G401 (cell line): ENCODE data around the gene HRH3. TPM values are rescaled to one million over a fixed set of nuclear protein-coding genes. Genes with fewer than 3 reads are reported as not detected.

Experiments used
- DNase-seq: peaks from one replicate; pipeline ENCODE4 v3.0.0-alpha.2; 2015; ENCODE audit warnings: low spot score
- in situ Hi-C: cut with HindIII; loops from 2 replicates; pipeline ENCODE4 v1.10.0; 2016; ENCODE audit warnings: low sequenced_read_pairs, mixed read lengths
- total RNA-seq: library from RNA; depleted of rRNA; stranded (reverse); fragments of >200 nt; shearing (Covaris generic); gene quantifications from 2 replicates; pipeline ENCODE4 v1.2.3, GENCODE V29; 2014

Gene HRH3
- total RNA-seq, 1 experiment from 2014 or later, result not detected

DNA sequence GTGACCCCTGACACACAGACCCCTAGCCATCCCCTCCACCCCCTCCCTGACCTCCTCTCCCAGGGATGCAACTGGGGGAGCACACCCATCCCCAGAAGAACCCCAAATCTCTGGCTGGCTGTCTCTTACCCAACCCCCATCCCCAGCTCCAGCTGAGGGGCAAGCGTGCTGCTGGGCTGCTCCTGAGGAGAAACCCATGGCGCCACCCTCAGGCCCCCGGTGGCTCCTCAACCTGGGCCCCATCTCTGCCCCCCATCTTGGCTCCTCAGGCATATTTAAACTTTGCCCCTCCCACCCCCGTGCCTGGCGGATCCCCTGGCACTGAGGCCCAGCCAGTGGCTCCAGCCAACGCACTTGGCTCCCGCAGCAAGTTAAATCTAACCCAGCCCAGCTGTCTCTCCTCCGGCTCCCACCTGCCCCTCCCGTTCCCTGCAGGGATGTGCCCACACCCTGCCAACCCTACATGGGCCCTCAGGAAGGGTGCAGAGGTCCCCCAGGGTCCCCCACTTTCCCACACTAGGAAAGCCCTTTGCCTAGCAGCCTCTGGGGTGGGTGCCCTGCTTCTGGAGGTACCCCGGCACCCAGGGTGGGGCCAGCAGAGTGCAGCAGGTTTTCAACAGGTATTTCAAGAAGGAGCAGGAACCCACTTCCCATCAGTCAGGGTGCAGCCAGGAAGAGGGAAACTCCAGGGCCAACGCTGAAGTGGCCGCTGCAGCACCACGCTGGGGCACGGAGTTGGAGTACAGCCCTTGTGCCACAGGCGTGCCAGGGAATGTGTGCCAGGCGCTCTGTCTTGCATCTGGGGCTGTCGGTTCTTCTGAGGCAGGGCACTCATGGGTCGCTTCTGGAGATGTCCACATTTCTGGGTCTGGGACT, 12.9 kb upstream of the HRH3 start:
- in situ Hi-C loops, result no loop called here
- no peak for DNase-seq

DNA sequence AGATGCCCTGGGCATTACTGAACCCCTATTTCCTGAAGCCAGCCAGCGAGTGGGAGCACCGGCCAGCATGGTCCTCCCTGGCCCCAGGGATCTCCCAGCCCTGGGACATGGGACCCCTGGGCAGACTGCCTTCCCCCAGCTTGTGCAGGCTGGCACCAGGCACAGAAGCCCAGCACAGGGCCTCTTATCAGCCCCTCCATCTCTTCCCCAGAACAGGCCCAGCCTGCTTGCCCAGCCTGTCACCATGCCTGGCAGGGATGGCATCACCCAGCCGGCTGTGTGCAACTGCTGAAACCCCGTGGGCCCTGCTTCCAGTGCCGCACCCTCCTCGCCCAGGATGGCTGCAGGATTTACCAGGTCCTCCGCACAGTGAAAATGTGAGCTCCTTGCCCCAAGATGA, 12.1 kb upstream of the HRH3 start:
- in situ Hi-C loops, result no loop called here
- DNase-seq, result no peak

DNA sequence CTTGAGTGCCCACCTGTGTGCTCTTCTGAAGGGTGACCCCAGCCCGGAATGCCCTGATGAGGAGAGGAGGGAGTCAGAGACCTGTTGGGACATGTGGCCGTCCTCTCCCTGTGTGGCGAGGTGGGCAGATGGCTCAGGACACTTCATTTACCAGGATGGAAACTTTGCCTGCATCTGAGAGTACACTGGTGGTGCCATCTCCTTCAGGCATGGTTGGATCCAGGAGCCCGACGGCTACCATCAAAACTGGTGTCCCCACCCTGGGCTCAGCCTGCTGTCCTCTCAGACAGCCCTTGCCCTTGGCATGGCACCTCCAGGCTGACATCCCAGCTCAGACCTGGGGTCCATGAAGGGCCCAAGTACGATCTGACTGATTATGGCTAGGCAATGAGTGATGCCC, 11.2 kb upstream of the HRH3 start:
- DNase-seq, result no peak
- in situ Hi-C loops, result no loop called here

DNA sequence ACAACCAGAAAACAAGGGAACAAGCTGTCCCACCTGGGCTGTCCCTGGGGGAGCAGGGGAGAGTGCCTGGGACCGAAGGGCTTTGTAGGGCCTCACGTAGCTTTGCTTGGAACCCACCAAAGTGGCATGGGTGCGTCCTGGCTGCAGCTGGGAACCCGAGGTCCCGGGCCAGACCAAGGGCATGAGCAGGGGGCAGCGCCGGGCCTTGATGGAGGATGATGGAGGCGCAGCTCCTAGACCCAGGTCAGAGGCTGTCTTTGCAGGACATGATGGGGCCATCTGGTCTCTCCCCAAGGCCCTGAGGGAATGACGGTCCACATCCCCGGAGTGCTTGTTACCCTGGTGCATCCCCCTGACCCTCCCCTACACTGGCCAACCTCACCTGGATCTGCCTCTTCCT, 10.6 kb upstream of the HRH3 start:
- DNase-seq, result no peak
- in situ Hi-C loops, result no loop called here

DNA sequence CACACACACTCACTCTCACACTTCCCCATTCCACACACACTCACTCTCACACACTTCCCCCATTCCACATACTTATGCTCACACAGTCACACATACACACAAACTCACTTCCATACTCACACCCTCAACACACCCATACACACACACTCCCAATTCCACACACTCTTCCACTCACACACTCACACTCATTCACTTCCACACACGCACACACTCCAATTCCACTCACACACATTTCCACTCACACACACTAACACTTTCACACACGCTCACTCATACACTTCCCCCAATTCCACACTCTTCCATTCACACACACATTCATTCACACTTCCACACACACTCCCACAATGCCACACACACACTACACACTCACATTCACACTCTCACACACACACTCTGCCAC, 10.2 kb upstream of the HRH3 start:
- DNase-seq, result no peak
- in situ Hi-C loops, result no loop called here

DNA sequence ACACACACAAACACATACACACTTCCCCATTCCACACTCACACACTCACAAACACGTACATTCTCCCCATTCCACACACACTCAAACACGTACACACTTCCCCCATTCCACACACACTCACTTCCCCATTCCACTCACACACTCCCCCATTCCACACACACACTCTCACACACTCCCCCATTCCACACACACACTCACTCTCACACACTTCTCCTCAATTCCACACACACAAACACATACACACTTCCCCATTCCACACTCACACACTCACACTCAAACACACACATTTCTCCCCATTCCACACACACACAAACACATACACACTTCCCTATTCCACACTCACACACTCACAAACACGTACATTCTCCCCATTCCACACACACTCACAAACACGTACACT, 9.6 kb upstream of the HRH3 start:
- DNase-seq, result no peak
- in situ Hi-C loops, result no loop called here

DNA sequence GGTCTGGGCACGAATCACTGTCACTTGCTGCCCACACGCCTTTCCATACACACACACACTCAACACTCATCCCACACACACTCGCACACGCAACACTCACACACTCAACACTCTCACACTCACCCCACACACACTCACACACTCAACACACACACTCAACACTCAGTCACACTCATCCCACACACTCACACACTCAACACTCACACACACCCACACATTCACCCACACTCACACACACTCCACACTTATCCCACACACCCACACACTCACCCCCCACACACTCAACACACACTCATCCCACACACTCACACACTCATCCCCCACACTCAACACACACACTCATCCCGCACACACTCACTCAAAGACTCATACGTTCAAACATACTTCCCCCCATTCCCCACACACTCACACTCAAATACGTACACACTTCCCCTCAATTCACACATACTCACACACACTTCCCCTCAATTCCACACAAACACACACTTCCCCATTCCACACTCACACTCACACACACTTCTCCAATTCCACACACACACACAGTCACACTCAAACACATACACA, 9.0 kb upstream of the HRH3 start:
- DNase-seq, result no peak
- in situ Hi-C loops, result no loop called here

DNA sequence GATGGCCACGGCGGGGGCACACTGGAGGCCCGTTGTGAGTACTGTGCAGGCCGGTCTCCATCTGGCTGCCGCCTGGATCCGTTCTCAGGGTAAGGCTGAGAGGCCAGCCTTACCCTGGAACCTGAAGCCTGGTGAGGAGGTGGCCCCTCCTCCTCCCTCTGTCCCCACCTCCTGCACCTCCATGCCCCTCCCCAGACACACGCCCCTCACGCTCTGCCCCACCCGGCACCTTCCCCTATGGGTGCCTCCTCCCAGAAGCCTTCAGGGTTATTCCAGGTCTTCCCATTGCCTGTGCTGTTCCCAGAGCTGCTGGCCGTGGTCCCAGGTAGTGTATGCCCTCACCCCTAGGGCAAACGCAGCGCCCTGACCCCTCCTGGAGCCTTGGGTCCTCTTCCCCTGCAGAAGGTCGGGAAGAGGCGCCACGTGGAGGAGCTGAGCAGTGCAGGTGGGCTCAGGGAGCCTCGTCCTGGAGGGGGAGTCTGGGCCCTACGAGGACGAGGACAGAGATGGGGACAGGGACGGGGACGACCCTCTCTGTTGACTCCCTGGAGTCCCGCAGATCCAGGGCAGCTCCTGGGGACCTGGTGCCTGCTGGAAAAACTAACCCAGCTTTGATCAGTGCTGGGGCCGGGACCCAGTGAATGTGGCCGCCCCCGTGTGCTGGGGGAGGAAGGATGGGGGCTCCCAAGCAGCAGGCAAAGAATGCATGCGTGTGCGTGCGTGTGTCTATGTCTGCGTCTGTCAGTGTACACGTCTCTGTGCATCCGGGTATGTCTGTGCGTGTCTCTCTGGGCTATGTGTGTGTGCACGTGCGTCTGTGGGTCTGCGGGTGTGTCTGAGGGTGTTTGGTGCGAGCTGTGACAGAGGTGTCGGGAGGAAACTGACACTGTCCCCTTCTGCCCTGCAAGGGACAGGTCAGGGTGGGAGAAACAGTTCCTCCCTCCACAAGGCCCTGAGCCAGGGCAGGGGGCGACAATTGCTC, 8.2 kb upstream of the HRH3 start:
- DNase-seq, result no peak

DNA sequence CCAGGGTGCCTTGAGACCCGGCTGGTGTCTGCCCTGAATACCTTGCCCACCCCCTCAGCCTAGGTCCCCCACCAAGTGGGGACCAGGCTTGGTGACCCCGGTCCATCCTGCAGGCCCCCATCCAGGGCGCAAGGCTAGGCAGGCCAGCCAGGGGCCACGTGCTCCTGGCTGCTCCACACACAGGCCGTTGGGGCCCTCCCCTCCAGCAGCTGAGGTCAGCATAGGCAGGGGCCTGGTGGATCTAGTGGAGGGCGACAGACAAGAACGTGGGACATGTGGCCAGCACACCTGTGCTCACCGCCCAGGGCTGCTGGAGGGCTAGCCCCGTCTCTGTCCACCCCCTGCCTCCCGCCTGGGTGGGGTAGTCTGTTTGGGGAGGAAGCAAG, 7.5 kb upstream of the HRH3 start:
- in situ Hi-C loops, result no loop called here
- DNase-seq, result no peak

More for the DNA sequence above, 8.2 kb upstream of the HRH3 start:
- in situ Hi-C loops, result no loop called here

DNA sequence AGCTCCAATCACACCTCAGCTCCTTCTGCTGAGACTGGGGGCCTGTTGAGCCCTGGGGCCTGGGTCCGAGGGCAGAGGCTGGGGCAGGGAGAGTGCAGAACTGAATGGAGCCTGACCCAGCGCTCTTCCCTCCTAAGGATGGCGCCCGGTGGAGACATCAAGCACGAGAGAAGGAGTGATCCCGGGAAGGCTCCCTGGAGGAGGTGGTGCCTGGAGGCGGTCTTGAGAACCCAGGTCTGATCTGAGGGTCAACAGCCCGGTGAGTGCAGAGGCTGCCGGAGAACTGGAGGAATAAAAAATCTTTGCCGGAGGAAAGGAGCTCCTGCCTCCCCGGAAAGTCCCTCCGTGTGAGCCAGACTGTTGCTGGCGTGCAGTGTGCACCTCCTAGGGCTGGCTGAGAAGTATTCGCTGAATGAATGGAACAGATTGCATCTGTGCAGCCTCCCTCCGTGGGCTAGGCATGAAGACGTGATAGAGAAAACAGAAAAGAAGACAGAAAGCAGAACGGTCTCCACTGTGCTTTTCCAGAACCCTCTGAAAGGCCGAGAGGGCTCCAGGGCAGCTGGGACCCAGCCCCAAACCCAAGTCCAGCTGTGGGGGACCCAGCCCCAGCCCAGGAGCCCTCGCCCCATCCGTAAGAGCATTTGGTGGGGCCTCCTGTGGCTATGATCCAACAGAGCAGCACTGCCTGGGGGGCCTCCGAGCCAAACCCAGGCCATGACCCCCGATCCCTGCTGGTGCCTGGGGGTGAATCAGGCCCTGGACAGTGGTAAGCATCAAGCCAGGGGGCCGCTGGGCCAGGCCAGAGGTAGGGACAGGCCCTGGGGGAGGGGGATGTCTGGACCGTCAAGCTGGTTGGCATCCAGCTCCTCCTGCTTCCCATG, 6.9 kb upstream of the HRH3 start:
- in situ Hi-C loops, result no loop called here
- DNase-seq, result no peak

DNA sequence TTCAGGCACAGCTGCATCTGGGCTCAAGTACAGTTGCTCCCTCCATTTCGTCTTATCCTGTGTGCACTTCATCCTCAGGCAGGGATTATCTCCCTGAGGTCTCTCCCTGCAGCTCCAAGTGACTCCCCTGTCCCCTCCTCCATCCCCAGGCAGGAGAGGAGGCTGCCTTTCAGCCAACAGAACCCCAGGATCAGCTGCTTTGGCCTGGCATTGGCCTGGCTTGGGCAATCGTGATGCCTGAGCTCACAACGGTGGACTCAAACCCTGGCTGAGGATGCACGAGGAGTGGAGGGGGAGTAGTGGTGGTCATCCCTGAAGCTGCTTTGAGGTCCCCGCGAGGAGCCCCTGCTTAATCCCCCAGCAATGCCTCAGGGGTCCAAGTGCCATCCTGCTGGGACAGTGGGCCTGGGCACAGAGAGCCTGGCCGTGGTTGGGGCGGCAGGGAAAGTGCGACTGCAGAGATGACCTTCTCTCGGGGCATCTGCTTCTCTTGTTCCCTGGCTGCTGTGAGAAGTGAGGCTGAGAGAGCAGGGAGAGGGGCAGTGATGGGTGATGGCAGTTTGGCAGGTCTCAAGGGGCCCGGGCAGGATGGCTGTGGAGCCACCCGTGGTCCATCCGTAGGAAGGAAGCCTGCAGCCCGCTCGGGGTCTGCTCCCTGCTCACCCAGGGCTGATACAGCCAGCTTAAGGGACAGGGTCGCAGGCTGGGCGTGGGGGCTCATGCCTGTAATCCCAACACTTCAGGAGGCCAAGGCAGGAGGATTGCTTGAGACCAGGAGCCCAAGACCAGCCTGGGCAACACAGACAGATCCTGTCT, 6.0 kb upstream of the HRH3 start:
- no peak for DNase-seq
- in situ Hi-C loops, result no loop called here

DNA sequence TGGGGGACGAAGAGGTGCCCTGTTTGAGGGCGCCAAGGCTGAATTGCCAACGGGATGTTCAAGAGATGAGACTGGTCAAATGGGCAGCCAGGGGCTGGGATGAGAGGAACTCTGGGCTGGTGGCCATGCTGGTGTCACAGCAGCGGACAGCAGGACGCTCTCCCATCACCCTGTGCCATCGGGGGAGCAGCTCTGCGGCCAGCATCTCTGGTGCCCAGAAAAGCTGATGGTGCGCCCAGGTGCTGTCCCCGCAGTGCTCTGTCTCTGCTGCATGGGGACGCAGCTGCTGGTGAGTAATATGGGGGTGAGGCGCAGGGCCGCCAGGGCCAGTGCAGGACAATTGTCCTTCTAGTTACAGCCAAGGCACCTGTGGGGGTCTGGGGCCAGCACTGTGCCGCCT, 4.9 kb upstream of the HRH3 start:
- in situ Hi-C loops, result no loop called here
- DNase-seq, result no peak

DNA sequence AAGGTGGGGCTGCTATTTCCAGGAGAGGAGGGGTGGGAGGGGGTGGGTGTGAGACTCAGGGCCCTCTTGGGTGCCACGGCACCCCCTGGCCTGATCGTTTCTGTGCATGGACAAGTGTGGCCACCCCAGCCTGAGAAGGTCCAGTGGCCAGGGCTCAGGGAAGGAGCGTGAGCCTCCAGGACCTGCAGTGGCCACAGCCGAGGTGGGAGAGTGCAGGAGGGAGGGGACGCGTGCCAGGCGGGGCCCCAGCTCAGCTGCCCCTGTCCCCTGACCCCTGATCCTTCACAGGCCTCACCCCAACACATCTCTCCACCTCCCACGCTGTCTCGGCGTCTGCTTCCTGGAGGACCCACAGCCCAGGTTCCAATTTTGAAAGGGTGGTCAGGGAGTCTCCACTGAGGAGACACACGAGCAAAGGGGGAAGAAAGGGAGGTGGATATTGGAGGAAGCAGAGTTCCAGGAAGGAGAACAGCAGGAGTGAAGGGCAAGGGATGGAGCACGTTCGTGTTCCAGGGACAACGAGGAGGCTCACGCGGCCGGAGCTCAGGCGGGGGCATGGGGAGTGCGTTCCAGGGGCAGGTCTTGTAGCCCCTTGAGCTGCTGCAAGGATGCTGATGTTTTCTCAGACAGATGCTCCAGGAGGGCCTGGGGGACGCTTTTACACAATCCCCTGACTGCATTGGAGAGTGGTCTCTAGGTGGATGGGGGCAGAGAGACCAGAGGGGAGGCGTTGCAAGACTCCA, 4.2 kb upstream of the HRH3 start:
- no peak for DNase-seq
- in situ Hi-C loops, result no loop called here

DNA sequence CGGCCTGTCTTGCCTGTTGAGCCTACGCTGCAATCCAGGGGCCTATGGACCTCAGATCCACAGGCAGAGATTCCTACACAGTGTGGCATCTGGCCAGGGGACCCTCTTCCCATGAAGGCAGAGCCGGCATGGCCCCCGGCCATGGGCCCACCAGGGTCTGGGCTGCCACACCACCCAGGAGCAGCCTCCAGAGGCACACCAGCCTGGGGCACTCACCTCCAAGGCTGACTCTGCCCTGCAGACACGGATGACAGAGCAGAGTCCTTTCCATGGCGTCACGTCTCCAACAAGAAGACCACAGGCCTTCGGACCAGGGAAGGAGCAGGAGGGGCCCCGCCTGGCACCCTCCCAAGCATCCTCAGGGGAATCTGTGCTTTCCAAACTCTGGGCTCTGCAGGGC, 3.5 kb upstream of the HRH3 start:
- DNase-seq, result no peak
- in situ Hi-C loops, result no loop called here

DNA sequence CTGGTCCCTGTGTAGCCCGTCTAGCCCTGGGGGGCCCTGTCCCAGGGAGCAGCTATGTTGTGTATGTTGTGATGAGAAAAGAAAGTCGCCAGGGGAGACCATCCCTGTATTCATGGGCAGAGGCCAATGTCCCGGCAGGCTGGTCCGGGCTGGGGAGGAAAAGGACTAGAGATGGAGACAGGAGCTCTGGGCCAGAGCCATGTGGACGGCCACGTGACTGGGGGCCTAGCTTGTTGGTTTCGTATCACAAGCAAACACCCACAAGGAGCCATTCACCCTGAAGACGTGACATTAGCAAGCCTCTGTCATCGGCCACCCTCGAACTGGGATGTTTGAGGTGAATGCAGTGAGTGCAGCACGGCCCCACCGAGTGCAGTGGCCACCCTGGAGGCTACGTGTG, 2.9 kb upstream of the HRH3 start:
- in situ Hi-C loops, result no loop called here
- DNase-seq, result no peak

DNA sequence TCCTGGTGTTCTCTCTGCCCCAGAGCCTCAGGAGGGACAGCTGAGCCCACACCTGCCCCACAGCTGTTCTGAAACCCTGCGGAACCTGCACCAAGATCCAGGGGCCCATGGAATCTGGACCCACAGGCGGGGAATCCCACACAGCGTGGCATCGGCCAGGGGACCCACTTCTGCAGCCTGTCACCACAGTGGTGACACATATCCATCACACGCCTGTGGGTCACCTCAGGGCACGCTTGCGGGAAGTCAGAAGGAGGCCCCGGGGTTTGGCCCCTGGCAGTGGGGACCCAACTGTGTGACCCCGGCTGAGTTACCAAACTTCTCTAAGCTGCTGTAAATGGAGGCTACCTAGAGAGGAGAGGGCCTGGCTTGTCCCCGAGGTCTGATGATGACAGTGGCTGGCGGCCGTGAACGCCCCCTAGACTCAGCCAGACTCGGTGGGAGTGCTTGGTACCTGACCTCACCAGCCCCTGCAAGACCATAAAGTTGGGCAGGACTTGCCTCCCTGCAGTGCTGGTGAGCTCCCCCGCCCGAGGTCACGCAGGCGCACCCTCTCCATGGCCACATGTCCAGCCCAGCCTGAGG, 2.3 kb upstream of the HRH3 start:
- DNase-seq, result no peak
- in situ Hi-C loops, result no loop called here
